SK-MEL-5 (cell line): Measurements from ENCODE around the gene FBXO2. TPM values are rescaled to one million over a fixed set of nuclear protein-coding genes. Genes with fewer than 3 reads are reported as not detected.

Experiments used
- DNase-seq: peaks from one replicate; pipeline ENCODE4 v3.0.0-alpha.2; 2016; ENCODE audit warnings: low read depth, low spot score
- in situ Hi-C: cut with HindIII; loops from 2 replicates; pipeline ENCODE4 v1.10.0; 2016; ENCODE audit warnings: low sequenced_read_pairs, high pct_unique_total_duplicates, low pct_unique_long_range_greater_than_20kb
- polyA plus RNA-seq, 2 experiments: library from polyadenylated mRNA; depleted of rRNA; stranded (reverse); fragments of >200 nt; gene quantifications; 2 replicates each; pipeline ENCODE4 v1.2.3, GENCODE V29; 2015
- total RNA-seq: library from RNA; depleted of rRNA; stranded (reverse); fragments of >200 nt; shearing (Covaris generic); gene quantifications from 2 replicates; pipeline ENCODE4 v1.2.3, GENCODE V29; 2014; rRNA removed

The FBXO2 gene, protein sequence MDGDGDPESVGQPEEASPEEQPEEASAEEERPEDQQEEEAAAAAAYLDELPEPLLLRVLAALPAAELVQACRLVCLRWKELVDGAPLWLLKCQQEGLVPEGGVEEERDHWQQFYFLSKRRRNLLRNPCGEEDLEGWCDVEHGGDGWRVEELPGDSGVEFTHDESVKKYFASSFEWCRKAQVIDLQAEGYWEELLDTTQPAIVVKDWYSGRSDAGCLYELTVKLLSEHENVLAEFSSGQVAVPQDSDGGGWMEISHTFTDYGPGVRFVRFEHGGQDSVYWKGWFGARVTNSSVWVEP
- total RNA-seq, result 1.3 and 2.2 TPM in 2 replicates
- 1.1 and 3.2 TPM in 2 replicates for polyA plus RNA-seq (2015; cell fraction: cytosol; rRNA removed)
- 5.9 and 7.3 TPM in 2 replicates for polyA plus RNA-seq (2015; cell fraction: nucleus; rRNA removed)

DNA sequence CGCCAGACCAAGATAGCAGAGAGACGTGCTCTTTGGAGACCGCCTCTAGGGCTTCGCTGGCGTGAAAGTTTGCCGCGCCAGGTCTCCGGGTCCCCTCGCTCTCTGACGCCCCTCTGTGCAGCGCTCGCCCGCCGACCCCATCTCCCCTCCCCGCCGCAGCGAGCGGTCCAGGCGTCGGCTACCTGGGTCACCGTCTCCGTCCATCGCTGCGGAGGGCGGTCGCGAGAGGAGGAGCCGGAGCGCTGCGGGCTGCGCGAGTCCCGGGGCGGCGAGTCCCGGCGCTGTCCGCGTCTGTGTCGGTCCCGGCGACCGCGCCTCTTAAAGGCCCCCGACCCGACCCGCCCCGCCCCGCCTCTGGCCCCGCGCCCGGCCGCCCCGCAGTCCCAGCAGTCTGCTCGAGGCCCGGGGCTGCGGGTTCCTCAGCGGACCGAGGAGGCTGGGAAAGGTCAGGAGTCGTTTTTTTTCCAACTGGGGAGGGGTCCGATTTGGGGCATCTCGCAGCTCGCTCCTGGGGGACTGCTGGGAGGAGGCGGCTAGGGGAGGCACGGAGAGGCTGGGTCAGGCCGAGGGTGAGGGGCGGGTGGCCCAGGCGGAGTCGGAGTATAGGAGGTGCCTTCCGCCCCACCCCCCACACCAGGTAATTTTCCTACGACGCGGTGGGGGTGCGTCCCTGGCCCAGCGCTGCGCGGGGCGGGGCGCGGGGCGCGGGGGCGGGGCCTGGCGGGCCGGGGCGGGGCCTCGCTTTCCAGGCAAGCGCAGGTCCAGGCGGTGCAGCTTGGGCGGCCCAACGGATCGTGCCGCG is at the start of gene FBXO2, which contains the start of gene FBXO44:
Gene FBXO2, minus strand, starts transcription at position 293 of the 802 bp plus-strand sequence. Its CDS starts 89 bp downstream, at position 204.
Gene FBXO44, plus strand, starts transcription at position 741 of the 802 bp plus-strand sequence. CDS start 959 bp downstream, outside the sequence.
- in situ Hi-C loops, result no loop called here
- no peak for DNase-seq

DNA sequence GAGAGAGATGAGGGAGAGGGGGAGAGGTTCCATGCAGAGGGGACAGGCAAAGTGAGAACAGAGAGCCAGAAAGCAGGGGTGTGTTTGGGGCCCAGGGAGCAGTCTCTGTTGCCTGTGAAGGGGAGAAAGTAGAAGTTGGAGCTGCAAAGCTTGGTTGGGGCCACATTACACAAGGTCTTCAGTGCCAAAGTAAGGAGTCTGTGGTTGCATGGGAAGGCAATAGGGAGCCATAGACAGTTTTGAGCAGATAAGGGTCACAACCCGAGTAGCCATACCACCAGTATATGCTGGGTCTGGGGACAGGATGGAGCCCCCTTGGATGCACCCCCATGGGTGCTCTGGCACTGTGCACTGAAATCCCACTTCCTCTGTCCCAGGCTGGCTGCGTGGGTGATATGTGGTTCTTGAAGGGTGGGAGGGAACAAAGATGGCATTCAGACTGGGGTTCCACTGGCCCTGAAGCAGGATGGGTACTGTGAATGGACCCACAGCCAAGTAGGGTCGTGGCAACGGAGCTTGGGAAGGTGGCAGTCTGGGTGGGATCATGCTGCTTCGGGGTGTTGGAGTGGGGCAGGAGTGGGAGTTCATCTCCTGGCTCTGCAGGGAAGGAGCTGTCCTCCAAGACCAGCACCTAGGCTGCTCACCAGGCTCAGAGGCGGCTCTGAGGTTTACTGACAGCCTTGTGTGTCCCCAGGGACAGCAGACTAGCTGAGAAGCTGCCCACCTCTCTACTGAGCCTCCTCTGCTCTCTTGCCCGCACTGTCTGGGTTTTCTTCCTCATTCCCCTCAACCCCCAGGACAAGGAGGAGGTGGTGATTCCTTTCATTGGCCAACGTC is 49.3 kb upstream of the FBXO2 start:
- in situ Hi-C loops, result no loop called here

DNA sequence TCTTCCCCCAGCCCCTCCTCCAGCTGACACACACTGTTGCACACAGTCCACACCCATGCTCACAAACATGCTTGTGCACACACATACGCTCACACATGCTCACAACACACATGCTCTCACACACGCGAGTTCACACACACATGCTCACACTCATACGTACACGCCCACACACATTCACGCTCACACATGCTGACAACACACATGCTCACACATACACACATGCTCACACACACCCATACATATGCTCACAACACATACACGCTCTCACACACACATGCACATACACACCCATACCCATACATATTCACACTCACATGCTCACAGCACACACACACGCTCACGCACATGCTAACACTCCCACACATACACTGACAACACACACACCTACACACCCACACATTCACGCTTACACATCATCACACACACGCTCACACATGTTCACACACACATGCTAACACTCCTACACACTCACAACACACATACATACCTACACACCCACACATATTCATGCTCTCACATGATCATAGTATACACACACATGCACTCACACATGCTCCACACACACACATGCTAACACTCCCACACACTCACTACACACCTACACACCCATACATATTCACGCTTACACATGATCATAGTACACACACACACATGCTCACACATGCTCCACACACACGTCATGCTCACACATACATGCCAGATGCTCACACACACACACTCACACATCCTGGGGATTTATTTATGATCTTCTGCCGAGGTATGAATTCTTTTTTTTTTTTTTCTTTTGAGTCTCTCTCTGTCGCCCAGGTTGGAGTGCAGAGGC is 48.0 kb upstream of the FBXO2 start:
- in situ Hi-C loops, result no loop called here
- DNase-seq, result no peak

More for the DNA sequence above, 49.3 kb upstream of the FBXO2 start:
- DNase-seq, result no peak

DNA sequence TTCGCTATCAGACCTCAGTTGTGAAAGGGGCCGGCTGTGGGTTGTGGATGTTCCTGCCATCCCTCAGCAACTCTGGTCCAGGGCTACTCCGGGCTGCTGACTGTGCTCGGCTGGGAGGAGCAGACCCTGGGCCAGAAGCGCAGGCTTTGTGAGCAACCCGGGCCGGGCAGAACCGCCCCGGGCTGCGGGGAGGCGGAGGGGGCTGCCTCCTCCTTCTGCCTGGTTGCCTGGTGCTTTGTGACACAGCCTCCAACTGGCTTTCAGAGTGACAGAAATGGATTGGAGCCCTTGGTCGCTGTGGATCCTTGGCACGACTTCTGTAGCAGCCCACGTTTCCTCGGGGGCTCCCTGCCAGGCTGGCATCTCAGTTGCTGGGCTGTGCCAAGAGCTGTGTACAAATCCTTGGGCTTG is 47.3 kb upstream of the FBXO2 start:
- in situ Hi-C loops, result no loop called here
- DNase-seq, result no peak

DNA sequence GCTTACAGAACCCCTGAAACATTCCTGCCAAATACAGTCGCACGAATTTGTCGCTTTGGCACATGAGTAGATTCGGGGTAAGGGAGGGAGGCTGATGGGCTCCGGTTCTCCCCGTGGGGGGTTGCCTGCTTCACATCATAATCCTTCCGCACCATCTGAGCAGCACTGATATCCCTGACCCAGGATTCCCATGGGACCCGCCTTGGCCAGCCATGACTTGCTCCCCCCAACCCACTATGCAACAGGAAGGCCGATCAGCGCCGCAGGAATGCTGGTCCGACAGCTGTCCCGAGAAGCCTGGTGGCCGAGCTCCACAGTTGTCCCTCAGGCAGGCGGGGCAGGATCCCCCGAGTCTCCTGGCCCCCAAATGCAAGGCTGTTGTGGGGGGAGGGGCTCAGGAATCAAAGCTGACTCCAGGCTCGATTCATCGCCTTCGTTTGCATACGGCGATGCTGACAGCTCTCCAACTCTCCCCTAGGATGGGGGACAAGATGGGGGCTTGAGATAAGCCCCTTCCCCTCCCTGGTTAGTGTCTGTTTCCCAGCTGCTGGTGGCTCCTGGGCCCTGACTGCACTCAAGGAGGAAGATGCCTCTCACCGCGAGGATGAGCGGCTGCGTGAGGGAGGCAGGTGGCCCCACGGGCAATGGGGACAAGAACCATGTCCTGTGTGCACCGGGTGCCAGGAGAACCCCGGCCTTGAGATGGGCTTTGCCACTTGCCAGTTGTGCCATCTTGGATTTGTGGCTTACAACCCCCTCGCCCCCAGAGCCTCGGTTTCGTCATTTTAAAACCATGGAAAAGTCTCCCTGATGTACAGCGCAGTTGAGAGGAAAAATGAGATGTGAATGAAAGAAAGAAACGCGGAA is 46.6 kb upstream of the FBXO2 start:
- in situ Hi-C loops, result no loop called here

DNA sequence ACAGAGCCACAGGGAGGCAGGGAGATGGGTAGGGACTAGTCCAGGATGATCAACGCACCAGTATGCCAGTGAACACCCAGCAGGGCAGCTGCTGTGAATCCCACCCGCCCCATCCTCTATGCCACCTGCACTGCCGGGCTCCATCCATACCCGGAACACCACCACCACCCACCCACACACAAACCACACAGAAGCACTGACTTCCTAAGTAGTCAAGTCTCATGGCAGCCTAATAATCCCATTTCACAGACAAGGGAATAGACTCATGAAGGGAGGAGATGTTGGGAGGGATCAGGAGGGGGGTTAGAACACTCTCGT is 43.6 kb upstream of the FBXO2 start:
- in situ Hi-C loops, result no loop called here
- no peak for DNase-seq

More for the DNA sequence above, 46.6 kb upstream of the FBXO2 start:
- DNase-seq, result no peak

DNA sequence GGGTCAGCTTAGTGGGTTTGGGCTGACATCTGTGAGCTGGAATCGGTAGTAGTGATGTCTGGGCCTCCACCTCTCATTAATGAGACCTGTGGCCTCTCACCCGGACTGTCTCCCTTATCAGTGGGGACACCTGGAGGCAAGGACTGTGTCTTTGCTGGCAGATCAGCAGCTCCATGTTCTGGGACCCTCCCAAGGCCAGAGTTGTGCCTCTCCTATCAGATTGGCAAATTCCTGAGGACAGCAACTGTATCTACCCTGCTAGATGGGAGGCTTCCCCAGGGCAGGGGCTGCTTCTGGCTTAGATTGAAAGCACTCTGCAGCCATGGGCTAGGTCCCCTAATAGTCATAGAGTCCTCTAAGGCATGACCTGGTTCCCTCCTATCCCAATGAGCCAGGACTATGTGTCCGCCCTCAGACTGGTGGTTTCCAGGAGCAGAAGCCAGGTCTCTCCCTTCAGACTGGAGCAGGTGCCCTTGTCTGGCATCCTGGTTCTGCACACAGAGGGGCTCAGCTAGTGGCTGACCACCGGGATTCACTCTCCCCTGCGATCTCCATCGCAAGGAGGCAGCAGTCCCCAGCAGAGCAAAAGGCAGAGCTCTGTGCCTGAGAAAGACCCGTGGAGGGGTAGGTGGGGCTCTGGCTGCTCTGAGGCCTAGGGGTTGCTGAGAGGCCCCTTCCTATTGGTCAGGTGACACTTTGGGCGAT is 43.1 kb upstream of the FBXO2 start:
- DNase-seq, result no peak

DNA sequence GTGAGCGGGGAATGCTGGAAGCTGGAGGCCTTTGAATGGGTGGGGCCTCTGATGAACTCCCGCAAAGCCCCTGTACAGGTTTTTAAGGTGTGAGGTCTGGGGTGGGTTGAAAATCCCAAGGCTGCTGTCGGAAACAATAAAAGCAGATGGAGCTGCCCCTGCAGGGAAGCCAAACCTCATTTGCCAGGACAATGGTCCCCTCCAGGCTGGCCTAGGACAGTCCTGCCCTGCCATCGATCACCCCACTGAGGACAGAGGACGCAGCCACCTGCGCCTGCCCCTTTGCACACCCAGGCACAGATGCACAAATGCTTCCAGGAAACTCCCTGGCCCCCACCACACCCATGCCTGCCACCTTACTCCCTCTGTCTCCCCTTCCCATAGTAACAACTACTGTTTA is 41.6 kb upstream of the FBXO2 start:
- in situ Hi-C loops, result no loop called here
- DNase-seq, result no peak

More for the DNA sequence above, 43.1 kb upstream of the FBXO2 start:
- in situ Hi-C loops, result no loop called here

DNA sequence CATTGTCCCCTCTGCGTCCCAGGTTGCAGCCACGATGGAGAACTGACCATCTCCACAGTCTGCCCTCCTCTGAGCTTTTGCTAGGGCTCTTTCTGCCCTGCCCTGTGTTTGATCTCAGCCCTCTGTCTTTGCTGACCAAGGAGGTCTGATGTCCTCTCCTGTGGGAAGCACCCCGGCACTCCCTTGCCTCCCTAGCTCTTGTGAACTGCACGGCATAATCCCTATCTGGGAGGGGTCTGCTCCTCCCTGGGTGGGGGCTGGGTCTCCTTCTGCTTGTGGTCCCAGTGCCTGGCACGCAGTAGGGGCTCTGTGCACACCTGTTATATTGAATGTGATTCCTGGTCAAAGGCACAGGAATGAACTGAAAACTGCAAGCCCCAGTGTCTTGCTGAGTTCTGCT is 39.7 kb upstream of the FBXO2 start:
- no peak for DNase-seq

DNA sequence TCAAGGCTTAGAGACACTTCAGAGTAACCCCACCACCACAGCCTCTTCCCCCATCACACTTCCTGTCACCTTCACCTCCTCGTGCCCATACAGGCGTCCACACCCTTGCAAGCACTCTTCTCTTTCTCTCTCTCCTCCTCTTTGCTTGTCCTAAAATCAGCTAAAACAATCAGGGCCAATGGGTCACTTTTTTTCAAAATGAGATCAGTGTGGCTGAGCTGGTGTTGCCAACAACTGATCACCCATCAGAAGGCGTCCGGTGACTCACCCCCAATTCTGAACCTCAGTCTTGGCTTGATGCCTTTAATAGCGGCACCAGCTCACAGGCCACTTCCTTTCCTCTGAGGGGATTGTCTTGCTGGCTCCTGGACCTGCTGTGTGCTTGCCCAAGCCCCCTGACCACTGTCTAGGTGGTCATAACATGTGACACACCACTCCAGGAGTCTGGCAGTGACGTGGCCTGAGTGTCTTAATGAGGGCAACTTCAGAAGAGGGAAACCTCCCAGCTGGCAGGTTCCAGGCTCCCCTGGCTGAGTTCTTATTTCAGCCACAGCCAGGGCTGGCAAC is 38.9 kb upstream of the FBXO2 start:
- in situ Hi-C loops, result no loop called here
- no peak for DNase-seq

More for the DNA sequence above, 39.7 kb upstream of the FBXO2 start:
- in situ Hi-C loops, result no loop called here

DNA sequence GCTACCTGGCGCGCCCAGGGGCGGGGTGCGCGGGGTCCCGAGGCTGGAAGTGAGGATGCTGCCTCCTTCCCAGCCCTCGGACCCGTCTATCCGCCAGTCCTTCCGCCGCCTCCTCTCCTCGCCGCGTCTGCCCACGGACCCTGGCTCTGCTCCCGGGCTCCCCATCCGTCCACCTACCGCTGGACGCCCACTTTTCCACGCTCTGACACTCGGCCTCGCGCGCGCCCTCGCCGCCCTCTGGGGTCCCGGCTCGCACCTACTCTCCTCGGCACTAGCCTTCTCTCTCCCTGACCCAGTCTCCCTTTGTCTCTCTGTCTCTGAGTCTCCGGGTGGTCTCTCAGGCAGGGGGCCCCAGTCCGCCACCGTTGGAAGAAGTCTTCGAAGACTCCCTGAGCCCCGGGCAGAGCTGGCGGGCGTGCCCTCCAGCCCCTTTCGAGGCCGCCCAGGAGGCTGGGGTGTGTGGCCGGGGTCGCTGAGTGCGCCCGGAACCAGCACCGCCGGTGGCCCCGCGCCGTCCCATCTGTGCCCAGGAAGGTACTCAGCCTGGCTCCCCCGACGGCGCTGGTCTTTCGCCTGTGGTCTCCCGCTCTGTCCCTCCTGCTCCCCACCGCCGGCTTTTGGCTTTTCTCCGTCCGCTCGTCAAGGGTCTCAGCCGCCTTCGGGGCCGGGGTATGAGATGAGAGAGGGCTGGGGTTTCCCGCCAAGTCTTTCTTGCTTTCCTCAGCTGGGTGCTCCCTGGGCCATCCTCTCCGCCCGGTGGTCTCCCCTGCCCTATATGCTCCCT is 37.9 kb upstream of the FBXO2 start:
- DNase-seq, result no peak
- in situ Hi-C loops, result no loop called here

DNA sequence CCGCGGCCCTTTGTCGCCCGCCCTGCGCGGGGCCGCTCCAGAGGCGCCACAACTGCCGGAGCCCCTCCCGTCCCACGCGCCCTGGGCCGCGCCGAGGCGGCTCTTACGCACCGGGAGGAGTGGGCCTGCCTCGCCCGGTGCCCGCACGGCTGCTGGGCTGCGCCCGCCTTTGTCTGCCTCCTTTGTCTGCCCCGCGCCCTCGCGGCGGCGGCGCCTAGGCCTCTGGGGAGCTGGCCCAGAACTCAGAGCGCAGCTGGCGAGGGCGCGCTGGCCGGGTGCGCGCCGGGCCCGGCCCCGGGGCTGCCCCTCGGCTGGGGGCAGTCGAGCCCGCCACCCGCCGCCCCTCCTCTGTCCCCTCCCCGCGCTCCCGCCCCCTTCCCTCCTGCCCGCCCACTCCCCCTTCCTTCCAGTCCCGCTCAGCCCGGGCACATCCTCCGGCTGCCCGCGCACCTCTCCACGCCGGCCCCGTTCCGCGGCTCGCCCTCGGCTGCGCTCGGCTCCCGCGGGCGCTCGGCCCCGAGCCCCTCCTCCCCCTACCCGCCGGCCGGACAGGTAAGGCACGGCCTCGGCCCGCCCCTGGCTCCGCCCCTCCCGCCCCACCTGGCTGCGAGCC is 37.2 kb upstream of the FBXO2 start, which contains the start of gene DRAXIN:
Gene DRAXIN, plus strand, starts transcription at position 409 of the 613 bp plus-strand sequence. CDS start 14,549 bp downstream, outside the sequence.
- no peak for DNase-seq
- in situ Hi-C loops, result no loop called here

DNA sequence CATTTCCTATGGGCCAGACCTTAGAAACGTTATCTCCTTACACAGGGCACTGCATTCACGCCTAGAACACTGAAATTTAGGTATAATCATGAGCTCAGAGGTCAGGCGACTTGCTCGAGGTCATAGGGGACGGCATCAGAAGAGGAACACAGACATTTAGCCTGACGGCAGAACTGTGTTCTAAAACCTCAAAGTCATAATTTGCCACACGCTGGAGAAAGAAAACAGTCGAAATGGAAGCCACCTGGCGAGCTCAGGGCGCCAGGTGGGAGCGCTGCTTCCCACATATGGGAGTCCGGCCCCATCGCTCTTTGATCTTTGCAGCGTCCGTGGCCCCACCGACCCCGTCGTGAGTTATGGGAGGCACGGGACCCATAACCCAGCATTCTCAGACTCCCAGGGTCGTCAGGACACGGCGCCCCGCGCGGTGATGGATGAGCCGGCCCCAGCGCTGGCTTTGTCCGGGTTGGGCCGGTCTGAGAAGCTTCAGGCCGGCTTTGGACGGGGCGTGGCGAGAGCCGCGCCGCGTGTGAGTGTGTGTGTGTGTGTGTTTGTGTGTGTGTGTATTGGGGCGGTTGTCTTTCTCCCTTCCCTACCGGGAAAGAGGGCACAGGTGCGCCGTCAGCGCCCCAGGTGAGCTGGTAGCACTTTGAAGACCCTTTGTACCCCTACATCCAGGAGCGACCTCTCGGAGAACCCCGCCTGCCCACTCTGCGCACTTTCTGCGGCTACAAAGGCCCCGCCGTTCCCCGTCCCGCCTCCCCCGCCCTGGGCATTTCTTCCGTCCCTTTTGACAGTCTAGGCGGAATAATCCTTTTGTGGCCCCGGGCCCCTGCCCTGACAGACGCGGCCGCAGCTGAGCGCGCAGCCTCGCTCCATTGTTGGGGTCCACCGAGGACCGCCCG is 36.4 kb upstream of the FBXO2 start:
- in situ Hi-C loops, result no loop called here
- no peak for DNase-seq
